Activated T-helper 1 cell treated with Interleukin-2 at 50 U/mL for 16 hours (primary cell): Measurements from ENCODE around the gene PON2.
"Not testable (repeated sequence)": the region's sequence is repeated elsewhere in the genome, so short reads cannot be mapped to it uniquely, and the experiment has no call there.

ENCODE experiments used
- DNase-seq: peaks from one replicate; pipeline ENCODE4 v3.0.0-alpha.2; 2020; ENCODE audit warnings: low read depth

PON2 gene

DNA sequence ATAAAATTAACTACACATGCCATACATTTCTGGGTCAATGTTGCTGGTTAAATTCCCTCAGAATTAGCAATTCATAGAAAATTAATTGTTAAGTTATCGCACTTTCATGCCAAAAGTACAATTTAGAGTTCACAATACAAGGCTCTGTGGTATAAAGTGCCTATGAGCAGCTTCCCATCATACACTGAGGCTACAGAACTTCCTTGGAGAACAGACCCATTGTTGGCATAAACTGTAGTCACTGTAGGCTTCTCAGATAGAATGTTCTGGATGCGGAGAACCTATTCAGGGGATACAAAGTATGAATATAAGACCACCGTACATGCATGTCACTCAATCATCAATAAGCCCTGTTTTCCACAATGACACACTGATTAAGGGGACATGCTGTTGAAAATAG is 29.6 kb downstream of the PON2 start:
- DNase-seq, result no peak

DNA sequence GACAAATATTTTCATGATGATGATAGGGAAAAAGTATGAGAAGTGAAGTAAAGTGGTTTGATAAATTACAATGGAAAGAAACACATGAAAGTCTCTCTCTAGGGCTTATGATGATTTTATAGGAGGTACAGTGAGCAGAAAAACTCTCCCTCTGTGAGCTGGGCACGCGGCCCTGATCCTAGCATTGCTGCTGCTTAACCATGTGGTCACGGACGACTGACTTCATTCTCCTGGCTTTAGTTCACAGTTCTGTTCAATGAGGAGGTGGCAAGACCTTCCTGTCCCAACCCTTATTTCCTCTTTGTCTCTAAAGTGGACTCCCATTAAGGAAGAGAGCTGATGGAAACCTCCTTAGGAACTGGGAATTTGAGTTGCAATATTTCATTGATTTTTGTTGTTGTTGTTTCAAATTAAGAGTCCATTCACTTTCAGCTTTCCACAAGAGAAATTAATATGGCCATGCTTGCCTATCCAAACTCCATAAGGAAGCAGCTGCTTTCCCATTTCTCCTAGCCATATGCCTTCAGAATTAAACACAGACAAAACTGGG is 30.4 kb downstream of the PON2 start:
- DNase-seq, result no peak

DNA sequence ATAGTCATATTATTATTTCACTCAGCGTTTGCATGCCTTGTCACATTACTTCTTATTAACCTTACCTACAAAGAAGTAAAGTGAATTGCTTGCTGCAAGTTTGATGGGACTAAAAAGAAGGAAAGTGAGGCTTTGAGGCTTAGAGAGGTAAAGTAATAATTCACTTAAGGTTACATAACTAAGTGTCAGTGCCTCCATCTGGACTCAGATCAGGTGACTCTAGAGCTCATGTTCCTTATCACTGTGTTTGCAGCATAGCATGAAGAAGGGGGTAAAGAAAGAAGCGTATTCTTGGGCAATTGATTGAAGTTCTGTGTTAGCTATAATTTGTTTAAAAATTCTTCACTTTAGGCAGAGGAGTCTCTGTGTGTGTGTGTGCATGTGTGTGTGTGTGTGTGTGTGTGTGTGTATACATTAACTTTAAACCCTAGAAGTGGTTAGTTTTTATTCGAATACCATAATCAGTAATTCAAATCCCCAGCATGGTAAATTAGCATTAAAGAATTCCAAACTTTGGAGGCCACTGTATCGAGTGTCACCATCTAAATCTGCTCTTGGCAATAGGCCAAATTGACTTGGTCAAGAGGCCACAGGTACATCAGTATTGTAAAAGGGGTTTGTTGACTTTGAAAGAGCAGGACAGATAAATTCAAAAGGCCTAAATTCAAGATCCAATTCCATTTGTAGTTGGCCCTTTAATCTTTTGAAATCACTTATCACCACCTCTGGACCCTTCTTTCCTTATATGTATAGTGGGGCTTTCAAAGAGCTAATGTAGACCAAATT is 36.5 kb downstream of the PON2 start:
- DNase-seq, result no peak

DNA sequence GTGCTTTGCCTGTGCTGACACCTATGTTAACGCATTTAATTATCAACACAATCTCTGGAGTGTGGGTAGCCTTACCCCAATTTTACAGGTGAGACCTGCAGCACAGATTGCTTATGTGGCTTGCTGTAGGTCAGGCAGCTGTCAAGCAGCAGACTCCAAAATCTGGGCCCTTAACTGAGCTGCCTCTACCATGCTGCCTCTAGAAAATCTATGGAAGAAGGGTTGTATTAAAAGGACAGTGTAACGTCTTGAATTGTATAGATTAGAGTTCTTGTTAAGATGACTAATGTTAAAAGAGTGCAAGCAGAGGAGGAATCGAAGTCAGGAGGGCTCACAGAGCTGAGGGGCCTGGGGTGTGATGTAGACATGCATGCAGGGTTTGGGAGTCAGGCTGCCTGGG is 37.4 kb downstream of the PON2 start:
- DNase-seq, result no peak

DNA sequence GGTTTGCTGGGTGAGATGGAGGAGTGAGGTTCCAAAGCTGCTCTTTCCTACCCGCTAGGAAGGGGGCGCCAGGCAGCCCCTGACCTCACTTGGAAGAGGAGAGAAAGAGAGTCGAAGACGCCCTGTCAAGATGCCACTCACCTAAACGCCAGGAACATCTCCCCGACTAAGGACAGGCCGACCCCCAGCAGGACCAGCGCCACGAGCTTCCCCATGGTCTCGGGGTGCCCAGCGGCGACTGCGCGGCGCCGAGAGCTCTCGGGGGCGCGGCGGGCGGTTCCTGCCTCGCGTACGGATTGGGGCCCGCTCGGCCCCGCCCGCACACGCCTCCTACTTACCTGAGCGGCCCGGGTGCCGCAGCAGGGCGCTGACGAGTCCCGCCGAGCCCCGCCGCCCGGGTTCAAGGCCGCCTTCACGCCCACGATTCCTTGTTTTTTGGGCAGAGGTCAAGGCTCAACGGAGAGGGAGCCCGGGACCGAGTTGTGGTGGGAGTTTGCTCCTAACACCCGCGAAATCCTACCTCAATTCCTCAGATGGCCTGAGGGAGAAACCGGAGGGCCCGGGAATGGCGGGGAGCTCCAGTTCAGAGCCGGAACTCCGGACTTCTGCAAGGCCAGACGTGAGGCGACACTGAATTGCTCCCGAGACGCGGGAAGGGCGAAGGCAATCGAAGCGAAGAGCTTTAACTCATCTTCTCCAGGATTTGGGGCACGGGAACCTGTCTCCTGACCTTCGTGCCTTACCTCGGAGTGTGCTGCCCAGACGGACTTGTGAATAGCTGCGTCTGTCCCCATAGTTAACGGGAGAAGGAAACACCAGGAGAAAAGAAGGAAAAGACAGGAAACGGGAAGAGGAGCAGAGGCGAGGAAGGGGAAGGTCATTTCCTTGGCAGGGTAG is 38.4 kb downstream of the PON2 start, which contains the start of gene PON3:
PON3 (minus strand) TSS at position 240 of the 897 bp plus-strand sequence; CDS start at position 215, 25 bp downstream.
- no peak for DNase-seq

DNA sequence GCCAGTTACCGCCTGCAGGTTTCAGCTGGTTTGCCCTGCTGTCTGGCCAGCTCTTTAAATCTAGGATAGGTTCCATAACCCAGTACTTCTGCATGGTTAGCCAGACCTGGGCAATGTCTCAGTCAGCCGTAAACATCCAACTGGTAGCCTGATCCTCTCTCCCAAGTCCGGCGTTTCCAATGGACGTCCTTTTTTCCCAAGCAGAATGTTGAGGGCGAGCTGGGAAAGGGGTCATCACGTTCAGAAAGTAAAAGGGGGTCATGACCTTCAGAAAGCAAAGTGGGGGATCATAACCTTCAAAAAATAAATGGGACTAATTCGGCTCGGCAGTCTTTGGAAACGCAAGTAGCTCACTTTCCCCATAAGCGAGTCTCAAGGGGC is 39.1 kb downstream of the PON2 start:
- no peak for DNase-seq

DNA sequence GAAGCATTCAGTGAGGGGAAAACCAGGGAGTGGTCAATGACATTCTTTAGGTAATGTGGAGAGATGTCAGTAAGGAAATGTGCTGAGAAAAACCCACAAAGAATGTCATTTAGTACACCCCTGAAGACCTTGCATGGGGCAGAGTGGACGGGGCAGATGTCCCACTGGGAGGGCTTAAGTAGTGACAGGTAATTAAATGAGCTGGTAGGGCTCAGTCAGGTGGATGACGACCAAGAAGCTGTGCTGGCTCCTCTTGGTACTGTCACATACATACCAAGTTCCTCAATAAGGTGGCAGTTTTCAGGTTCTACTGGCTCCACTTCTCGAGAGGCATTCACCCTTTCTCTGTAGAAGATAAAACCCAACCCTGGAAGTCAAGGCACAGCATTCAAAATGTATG is 40.5 kb downstream of the PON2 start:
- DNase-seq, result no peak

DNA sequence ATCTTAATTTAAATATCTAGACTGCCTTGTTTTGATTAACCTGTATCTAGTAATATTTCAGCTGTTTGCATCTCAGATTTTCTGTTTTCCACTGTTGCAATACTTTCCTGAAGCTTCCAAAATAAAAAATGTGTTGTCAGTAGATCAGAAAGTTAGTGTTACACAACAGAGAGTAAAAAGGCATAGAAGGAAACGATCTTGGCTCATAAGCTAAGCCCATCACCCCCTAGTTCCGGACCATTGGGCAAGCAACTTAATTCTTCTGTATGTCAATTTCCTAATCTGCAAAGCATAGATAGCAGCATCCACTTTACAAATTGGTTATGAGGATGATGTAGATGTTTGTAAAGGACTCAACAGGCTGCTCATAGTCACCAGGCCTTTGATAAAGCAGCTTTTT is 43.1 kb downstream of the PON2 start:
- no peak for DNase-seq

DNA sequence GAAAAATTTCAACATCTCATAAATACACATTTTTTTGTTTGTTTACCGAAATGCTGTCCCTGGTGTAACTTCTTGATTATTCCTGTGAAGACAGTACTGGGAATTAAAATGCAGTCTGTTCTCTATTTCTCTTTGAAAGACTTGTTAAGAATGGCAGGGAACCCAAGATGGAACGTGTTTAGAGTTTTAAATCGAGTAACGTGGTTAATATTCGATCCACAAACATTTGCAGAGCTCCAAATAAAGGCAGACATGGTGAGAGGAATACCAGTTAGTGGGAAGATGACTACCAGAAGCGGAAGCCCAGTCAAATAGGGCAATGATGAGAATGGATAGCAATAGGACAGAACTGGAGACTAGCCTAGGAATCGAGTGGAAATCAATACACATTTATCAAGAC is 45.3 kb downstream of the PON2 start:
- no peak for DNase-seq

DNA sequence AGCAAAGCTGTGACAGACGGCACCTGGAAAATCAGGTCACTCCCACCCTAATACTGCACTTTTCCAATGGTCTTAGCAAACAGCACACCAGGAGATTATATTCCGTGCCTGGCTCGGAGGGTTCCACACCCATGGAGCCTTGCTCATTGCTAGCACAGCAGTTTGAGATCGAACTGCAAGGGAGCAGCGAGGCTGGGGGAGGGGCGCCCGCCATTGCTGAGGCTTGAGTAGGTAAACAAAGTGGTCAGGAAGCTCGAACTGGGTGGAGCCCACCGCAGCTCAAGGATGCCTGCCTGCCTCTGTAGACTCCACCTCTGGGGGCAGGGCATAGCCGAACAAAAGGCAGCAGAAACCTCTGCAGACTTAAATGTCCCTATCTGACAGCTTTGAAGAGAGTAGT is 55.4 kb downstream of the PON2 start:
- DNase-seq, result not testable (repeated sequence)

DNA sequence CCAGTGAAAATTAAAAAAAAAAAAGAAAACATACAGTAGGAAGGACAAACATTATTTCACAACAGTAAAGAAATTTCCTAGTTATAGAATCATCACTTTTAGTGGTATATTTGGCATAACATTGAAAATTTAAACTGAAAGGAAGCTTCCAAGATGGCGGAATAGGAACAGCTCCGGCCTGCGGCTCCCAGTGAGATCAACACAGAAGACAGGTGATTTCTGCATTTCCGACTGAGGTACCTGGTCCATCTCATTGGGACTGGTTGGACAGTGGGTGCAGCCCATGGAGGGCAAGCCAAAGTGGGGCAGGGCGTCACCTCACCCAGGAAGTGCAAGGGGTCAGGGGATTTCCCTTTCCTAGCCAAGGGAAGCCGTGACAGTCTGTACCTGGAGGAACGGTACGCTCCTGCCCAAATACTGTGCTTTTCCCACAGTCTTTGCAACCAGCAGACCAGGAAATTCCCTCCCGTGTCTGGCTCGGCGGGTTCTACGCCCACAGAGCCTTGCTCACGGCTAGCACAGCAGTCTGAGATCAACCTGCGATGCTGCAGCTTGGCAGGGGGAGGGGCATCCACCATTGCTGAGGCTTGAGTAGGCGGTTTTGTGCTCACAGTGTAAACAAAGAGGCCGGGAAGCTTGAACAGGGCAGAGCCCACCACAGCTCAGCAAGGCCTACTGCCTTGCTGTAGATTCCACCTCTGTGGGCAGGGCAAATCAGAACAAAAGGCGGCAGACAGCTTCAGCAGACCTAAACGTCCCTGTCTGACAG is 58.0 kb downstream of the PON2 start:
- DNase-seq, result no peak

DNA sequence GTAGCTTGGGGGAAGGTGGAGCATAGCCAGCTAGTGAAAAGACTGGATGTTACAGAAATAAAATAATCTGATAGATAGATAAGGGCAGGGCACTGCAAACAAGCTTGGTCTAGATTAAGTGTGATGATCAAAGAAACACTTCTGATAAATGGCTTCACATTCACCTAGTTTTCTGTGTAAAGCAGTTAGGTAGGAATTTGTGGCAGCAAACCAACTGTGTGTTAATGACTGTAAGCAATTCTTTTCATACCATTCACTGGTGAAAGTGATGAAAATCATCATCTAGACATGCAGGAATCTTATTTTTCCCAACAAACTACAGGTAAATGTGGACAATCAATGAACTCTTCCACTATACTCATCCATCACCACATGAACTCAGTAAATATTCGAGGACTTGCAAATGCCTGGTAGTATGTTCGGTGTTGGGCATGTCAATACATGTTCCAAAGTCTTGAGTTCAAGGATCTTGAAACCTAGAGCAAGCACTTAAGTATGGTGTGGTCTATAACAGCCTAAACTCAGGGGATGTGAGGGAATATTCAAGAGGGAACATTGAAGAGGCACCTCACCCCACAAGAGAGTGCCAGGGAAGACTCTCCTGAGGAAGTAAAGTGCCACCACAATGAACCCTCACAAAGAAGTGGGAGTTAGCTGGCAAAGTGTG is 59.1 kb downstream of the PON2 start:
- no peak for DNase-seq

DNA sequence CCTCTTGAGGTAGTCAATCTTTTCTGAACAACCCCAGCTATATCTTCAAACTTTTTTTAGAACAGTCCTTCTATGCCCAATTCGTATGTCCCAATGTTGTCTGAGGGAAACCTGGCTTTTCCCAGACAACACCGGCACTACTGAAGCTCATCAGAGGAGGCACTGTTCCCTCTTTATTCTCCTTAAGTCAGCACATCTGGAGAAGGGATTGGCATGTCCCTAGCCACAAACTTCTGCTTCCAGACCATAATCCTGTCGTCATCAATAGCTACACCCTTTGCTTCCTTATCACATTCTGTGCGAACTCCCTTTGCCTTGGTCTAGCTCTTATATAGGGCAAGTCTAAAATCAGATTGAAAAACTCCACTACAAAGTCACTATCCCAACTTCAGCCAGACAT is 61.5 kb downstream of the PON2 start:
- DNase-seq, result no peak

DNA sequence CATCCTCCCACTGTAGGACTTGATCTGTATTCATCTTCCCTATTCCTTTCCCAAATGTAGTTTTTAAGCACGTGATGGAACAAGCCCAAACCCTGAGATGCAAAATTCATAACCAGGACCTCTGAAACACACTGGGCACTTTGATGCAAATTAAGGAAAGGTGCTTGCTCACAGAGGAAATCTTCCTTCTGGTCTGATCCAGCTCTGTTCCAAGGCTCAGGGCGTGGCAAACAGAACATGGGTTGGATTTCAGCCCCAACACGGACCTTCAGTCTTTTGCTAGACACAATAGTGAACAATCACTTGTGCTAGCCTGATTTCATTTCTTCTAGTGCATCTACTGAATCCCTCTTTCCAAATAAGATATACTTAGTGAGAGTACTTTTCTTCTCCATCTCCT is 66.6 kb downstream of the PON2 start:
- no peak for DNase-seq

DNA sequence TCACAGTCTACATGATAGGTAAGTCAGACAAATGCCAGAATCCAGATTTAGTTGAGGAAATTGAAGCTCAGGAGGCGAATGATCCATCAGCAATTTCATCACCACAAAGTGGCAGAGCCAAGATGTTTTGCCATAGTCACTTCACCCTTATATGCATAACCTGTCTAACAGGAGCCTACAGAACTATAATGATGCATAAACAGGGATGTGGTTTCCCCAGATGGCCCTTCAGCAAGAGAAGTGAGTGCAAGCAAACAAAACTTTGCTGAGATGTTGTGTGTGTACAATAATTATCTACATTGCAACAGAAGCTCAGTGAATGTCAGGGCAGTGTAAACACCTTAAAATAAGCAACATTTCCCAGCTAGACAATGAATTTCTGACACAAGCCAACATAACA is 67.2 kb downstream of the PON2 start:
- DNase-seq, result no peak

DNA sequence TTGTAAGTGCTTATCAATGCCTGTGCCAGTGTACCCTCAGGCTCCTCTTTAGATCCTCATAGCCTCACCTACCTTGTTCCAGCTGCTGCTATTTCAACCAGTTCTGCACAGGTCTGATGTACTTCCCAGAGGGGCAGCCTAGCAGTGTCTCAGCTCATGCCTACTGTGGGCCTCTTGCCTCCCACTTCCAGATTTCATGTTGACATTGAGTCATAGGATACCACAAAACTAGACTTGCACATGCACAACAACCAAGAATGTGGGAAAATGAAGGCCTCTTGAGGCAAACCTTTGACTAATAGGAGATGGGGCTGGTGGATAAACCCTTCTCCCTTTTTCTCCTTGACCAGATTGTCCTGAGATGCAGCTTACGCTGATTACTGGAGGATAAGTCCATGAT is 69.7 kb downstream of the PON2 start:
- DNase-seq, result no peak

DNA sequence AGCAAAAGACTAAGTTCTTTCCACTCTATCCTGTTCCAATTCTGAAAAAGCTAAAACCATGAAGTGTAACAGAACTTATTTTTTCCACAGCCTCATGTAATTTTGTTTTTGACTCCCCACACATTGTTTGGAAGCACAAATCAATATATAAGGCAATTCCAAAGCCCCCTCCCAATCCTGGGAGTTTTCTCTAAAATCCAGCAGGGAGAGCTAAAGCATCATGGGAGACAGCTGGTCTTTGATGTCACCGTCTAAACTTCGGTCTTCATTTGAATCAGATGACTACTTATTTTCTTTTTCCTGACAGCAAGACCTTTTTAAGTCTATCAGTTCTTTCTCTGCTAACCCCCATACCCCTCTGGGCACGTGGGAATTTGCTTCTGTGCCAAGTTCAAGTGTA is 77.2 kb downstream of the PON2 start:
- no peak for DNase-seq
